ENCODE results near the gene RCE1. TPM values are rescaled to one million over a fixed set of nuclear protein-coding genes. Genes with fewer than 3 reads are reported as not detected.
"Not testable (repeated sequence)": the region's sequence is repeated elsewhere in the genome, so short reads cannot be mapped to it uniquely, and the experiment has no call there.

RCE1 gene
- total RNA-seq (ENCODE audit: low replicate concordance), result 5.3 and 10.7 TPM in 2 replicates

- DNase-seq (ENCODE audit: low read depth), result peak; percentile 83
- TF ChIP-seq CTCF (IDR thresholded peaks at IDR 0.05; ENCODE audit: insufficient read depth, low read length), result no peak
- peak within 1 kb of the TSS; percentile 99 for H3K4me3 ChIP-seq (ENCODE audit: low read depth, low read length)
These were observed at the start of gene RCE1 for GRCh38 chr11:66842896-66843775. Gene RCE1 (plus strand): TSS chr11:66843441. CDS start chr11:66843456, 15 bp downstream.

- DNase-seq (ENCODE audit: low read depth); H3K4me3 ChIP-seq (ENCODE audit: low read depth, low read length): not testable (repeated sequence)
These were observed 43.4 kb upstream of the RCE1 start for GRCh38 chr11:66799815-66800214.

- no peak for DNase-seq (ENCODE audit: low read depth)
- H3K4me3 ChIP-seq (ENCODE audit: low read depth, low read length), result no peak overlapping the region
- no peak for TF ChIP-seq CTCF (IDR thresholded peaks at IDR 0.05; ENCODE audit: insufficient read depth, low read length)
These were observed 42.4 kb upstream of the RCE1 start for GRCh38 chr11:66800720-66801428.

GRCh38 chr11:66809592-66809991 is 33.6 kb upstream of the RCE1 start:
- no peak overlapping the region for H3K4me3 ChIP-seq (ENCODE audit: low read depth, low read length)
- TF ChIP-seq CTCF (IDR thresholded peaks at IDR 0.05; ENCODE audit: insufficient read depth, low read length), result no peak
- no peak for DNase-seq (ENCODE audit: low read depth)

GRCh38 chr11:66810576-66811185 is 32.6 kb upstream of the RCE1 start:
- no peak overlapping the region for H3K4me3 ChIP-seq (ENCODE audit: low read depth, low read length)
- no peak for TF ChIP-seq CTCF (IDR thresholded peaks at IDR 0.05; ENCODE audit: insufficient read depth, low read length)
- DNase-seq (ENCODE audit: low read depth), result no peak

- DNase-seq (ENCODE audit: low read depth), result no peak
- TF ChIP-seq CTCF (IDR thresholded peaks at IDR 0.05; ENCODE audit: insufficient read depth, low read length), result no peak
- H3K4me3 ChIP-seq (ENCODE audit: low read depth, low read length), result no peak overlapping the region
These were observed 28.6 kb upstream of the RCE1 start for GRCh38 chr11:66814678-66815077.

GRCh38 chr11:66815646-66816045 is 27.6 kb upstream of the RCE1 start:
- peak; percentile 19 for DNase-seq (ENCODE audit: low read depth)
- no peak overlapping the region for H3K4me3 ChIP-seq (ENCODE audit: low read depth, low read length)
- no peak for TF ChIP-seq CTCF (IDR thresholded peaks at IDR 0.05; ENCODE audit: insufficient read depth, low read length)
